Midbrain (tissue), 1 donor: ENCODE results near the gene CADM1.

Source experiments
- DNase-seq: peaks from one replicate; lab custom pipeline; 2025; lab: John Stamatoyannopoulos, UW

Gene CADM1

GRCh38 chr11:115153135-115153534, 351.1 kb downstream of the CADM1 start:
- no peak for DNase-seq

GRCh38 chr11:115151010-115151409, 353.2 kb downstream of the CADM1 start:
- no peak for DNase-seq

- no peak for DNase-seq
Observed at GRCh38 chr11:115148691-115149090, 355.5 kb downstream of the CADM1 start.

- no peak for DNase-seq
Observed at GRCh38 chr11:115148101-115148500, 356.1 kb downstream of the CADM1 start.

- no peak for DNase-seq
Observed at GRCh38 chr11:115147243-115147807, 356.9 kb downstream of the CADM1 start.

- no peak for DNase-seq
Observed at GRCh38 chr11:115146425-115146824, 357.8 kb downstream of the CADM1 start.

- DNase-seq: no peak
Observed at GRCh38 chr11:115145324-115145723, 358.9 kb downstream of the CADM1 start.

GRCh38 chr11:115144914-115145313, 359.3 kb downstream of the CADM1 start:
- DNase-seq: no peak

- no peak for DNase-seq
Observed at GRCh38 chr11:115144014-115144413, 360.2 kb downstream of the CADM1 start.

GRCh38 chr11:115141231-115142114, 362.7 kb downstream of the CADM1 start:
- DNase-seq: no peak

- DNase-seq: no peak
Observed at GRCh38 chr11:115135936-115136335, 368.3 kb downstream of the CADM1 start.

- no peak for DNase-seq
Observed at GRCh38 chr11:115134926-115135325, 369.3 kb downstream of the CADM1 start.

- DNase-seq: no peak
Observed at GRCh38 chr11:115133475-115134209, 370.6 kb downstream of the CADM1 start.

- no peak for DNase-seq
Observed at GRCh38 chr11:115132436-115133228, 371.6 kb downstream of the CADM1 start.

GRCh38 chr11:115129473-115130289, 374.5 kb downstream of the CADM1 start:
- DNase-seq: no peak

GRCh38 chr11:115128226-115128625, 376.0 kb downstream of the CADM1 start:
- DNase-seq: no peak

- DNase-seq: no peak
Observed at GRCh38 chr11:115127790-115128189, 376.4 kb downstream of the CADM1 start.

GRCh38 chr11:115126515-115127208, 377.6 kb downstream of the CADM1 start:
- no peak for DNase-seq

GRCh38 chr11:115126092-115126491, 378.1 kb downstream of the CADM1 start:
- DNase-seq: no peak

GRCh38 chr11:115124786-115125185, 379.4 kb downstream of the CADM1 start:
- no peak for DNase-seq
